WERI-Rb-1 (cell line): ENCODE results near the gene MARCHF10.
A peak's percentile ranks its signal among the peaks of the same experiment; 100 is the strongest.

ENCODE experiments used
- DNase-seq: peaks from one replicate; pipeline ENCODE4 v3.0.0-alpha.2; 2020
- H3K27ac ChIP-seq: fragments of 250-450 bp; sonication (Bioruptor Pico); 2 replicates; pipeline ENCODE4 v1.5.1; 2020; ENCODE audit warnings: mild to moderate bottlenecking, moderate library complexity
- H3K27me3 ChIP-seq: fragments of 250-450 bp; sonication (Bioruptor Pico); 2 replicates; pipeline ENCODE4 v1.5.1; 2021; ENCODE audit warnings: mild to moderate bottlenecking, low read depth, moderate library complexity; ENCODE audit not compliant: insufficient read depth, severe bottlenecking
- H3K36me3 ChIP-seq: fragments of 250-450 bp; sonication (Bioruptor Pico); 2 replicates; pipeline ENCODE4 v1.5.1; 2020; ENCODE audit warnings: mild to moderate bottlenecking, moderate library complexity
- H3K4me3 ChIP-seq: 2 replicates; pipeline ENCODE4 v1.5.1; 2011; ENCODE audit warnings: low read depth, mild to moderate bottlenecking, control low read depth, low read length
- H3K9me3 ChIP-seq: fragments of 250-450 bp; sonication (Bioruptor Pico); 2 replicates; pipeline ENCODE4 v1.5.1; 2021; ENCODE audit warnings: mild to moderate bottlenecking, moderate library complexity; ENCODE audit not compliant: severe bottlenecking
- TF ChIP-seq, protein P1 (sequence below): IDR thresholded peaks from 2 replicates; pipeline ENCODE4 v1.5.1; 2011; ENCODE audit warnings: low read depth, mild to moderate bottlenecking, control low read depth, inconsistent platforms, low read length

The MARCHF10 gene

DNA sequence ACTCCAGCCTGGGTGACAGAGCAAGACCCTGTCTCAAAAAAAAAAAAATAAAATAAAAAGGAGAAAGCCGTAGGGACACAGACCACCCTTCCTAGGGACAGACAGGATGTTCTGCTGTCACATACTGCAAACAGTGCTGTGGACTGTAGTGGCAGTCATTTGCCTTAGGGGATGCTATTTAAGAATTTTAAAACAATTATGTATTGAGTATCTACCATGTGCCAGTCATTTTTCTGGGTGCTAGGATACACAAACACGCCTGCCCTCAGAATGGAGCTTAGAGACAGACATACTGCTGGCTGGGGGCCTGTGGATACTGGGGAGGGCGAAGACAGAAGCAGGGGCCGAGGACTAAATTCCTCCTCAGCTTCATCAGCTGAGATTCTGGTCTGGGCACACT lies 135.2 kb downstream of the MARCHF10 start:
- no peaks in the 10 kb centered on the region for H3K36me3 ChIP-seq
- no peak for DNase-seq
- no peak overlapping the region for H3K4me3 ChIP-seq
- TF ChIP-seq, protein P1, sequence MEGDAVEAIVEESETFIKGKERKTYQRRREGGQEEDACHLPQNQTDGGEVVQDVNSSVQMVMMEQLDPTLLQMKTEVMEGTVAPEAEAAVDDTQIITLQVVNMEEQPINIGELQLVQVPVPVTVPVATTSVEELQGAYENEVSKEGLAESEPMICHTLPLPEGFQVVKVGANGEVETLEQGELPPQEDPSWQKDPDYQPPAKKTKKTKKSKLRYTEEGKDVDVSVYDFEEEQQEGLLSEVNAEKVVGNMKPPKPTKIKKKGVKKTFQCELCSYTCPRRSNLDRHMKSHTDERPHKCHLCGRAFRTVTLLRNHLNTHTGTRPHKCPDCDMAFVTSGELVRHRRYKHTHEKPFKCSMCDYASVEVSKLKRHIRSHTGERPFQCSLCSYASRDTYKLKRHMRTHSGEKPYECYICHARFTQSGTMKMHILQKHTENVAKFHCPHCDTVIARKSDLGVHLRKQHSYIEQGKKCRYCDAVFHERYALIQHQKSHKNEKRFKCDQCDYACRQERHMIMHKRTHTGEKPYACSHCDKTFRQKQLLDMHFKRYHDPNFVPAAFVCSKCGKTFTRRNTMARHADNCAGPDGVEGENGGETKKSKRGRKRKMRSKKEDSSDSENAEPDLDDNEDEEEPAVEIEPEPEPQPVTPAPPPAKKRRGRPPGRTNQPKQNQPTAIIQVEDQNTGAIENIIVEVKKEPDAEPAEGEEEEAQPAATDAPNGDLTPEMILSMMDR, result no peak
- H3K27me3 ChIP-seq, result no peaks in the 10 kb centered on the region
- H3K27ac ChIP-seq, result no peak overlapping the region
- H3K9me3 ChIP-seq, result no peaks in the 10 kb centered on the region

DNA sequence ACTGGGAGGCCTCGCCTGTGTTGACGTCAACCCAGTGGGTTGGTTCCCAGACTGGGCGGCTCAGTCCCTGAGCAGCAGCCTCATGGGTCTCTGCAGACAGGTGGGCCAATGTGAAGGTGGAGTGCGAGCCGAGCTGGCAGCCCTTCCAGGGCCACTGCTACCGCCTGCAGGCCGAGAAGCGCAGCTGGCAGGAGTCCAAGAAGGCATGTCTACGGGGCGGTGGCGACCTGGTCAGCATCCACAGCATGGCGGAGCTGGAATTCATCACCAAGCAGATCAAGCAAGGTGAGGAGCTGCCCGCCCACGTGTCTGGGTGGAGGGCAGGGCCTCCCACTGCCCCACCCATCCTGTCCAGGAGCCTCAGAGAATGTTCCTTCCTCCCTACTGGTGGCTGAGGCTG lies 136.6 kb downstream of the MARCHF10 start:
- Histone ChIP-seq H3K36me3 (no peaks in the 10 kb centered on the region), H3K27me3 (no peaks in the 10 kb centered on the region), H3K27ac (no peak overlapping the region), H3K9me3 (no peaks in the 10 kb centered on the region), H3K4me3 (no peak overlapping the region)
- DNase-seq, result peak; percentile 38
- TF ChIP-seq, protein P1, result peak; percentile 10; the same call in 1 of the 2 replicates

DNA sequence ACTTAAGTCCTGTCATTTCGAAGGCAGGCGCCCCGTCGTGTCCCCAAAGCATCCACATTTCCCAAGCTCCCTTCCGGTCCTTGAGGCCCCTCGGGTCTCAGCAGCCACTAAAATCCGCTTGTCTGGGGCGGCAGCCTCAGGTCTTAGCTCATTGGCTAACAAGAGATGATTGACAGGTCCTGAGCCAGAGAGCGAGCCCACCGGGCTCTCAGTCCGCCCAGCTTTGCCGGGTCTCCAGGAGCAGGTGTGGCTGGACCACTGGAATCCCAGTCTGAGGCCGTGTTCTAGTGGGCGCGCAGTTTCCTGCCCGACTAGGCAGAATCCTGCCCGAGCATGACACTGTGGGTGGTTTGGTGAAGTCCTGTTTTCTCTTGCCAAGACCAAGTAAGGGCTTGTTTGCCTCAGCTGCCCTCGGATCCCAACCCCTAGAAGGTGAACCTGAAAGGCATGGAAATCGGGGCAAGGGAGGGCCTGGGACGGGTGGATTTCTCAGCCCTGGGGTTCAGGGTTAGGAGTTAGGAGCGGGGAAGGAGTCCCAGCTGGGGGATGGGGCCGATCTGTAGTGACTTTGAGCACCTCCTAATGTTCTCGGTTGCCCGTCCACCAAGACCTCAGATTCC lies 137.8 kb downstream of the MARCHF10 start:
- H3K36me3 ChIP-seq, result no peaks in the 10 kb centered on the region
- H3K27ac ChIP-seq, result no peak overlapping the region
- no peak for DNase-seq
- TF ChIP-seq, protein P1, result no peak
- H3K4me3 ChIP-seq, result no peak overlapping the region
- no peaks in the 10 kb centered on the region for H3K9me3 ChIP-seq
- no peaks in the 10 kb centered on the region for H3K27me3 ChIP-seq

DNA sequence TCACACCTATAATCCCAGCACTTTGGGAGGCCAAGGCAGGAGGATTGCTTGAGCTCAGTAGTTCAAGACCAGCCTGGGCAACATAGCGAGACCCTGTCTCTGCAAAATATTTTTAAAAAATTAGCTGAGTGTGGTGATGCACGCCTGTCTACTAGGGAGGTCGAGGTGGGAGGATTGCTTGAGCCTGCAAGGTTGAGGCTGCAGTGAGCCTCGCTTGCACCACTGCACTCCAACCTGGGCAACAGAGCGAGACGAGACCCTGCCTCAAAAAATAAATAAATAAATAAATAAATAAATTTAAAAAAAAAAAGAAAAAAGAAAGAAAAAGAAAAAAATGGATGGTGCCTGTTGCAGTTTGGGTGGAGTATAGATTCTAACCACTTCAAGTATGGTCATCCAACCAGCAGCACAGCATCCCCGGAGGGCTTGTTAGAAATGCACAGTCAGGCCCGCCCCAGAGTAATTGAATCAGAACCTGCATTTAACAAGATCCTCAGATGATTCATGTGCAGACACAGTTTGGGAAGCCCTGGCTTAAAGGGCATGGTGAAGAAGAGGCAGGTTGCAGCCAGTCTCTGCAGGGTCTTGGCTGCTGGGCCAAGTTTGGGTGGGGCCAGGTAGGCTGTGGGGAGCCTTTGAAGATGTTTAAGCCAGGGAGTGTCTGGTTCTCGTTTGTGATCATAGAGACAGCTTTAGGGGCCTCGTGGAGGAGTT lies 139.9 kb downstream of the MARCHF10 start:
- TF ChIP-seq, protein P1, result no peak
- Histone ChIP-seq H3K27me3 (no peaks in the 10 kb centered on the region), H3K9me3 (no peaks in the 10 kb centered on the region), H3K36me3 (no peaks in the 10 kb centered on the region), H3K4me3 (no peak overlapping the region), H3K27ac (no peak overlapping the region)
- DNase-seq, result no peak

DNA sequence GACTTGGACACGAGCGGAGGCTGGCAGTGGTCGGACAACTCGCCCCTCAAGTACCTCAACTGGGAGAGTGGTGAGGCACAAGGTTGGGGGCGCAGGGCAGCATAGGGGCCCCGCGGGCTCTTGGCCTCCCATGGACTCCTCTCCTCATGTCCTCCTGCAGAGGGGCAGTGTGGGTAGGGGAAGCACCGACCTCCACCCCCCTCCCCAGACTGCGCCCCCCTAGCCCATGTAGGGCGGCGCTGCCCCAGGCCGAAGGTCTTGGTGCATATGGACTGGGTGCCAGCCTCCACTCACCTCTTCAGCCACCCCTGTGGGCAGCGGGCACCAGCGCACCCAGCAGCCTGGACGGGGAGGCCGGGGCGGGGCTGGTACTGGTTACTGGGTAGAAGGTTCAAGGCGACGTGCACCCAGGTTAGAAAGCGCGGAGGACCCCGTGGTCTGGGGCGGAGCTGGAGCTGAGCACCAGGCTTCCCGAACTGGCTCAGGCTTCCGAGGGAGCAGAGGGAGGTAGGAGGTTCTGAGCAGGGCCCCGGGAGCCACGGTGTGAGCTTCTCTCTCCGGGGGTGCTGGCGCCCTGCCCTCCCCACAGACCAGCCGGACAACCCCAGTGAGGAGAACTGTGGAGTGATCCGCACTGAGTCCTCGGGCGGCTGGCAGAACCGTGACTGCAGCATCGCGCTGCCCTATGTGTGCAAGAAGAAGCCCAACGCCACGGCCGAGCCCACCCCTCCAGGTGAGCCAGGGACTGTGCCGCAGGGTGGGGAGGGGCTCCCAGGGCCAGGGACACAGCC lies 141.1 kb downstream of the MARCHF10 start:
- Histone ChIP-seq H3K27me3 (no peaks in the 10 kb centered on the region), H3K9me3 (no peaks in the 10 kb centered on the region), H3K4me3 (no peak overlapping the region), H3K27ac (no peak overlapping the region), H3K36me3 (no peaks in the 10 kb centered on the region)
- DNase-seq, result no peak
- TF ChIP-seq, protein P1, result no peak
